IMR-90 (cell line): ENCODE data around the gene TAGAP. TPM values are rescaled to one million over a fixed set of nuclear protein-coding genes. Genes with fewer than 3 reads are reported as not detected.

Experiments used
- ATAC-seq: fragments of 200-7000 bp; cut with Tn5 transposase; 2 replicates; pipeline ENCODE4 v1.9.1; 2020; ENCODE audit warnings: low read depth, mild to moderate bottlenecking, moderate library complexity
- BruUV-seq: library from RNA; stranded (reverse); fragments of 400-500 nt; replicated peaks from 2 replicates; lab custom pipeline; 2021; lab: Mats Ljungman, UMichigan
- CTCF ChIA-PET: fragments of 300-600 bp; formaldehyde crosslinking; extraction: SDS; loops from one replicate; lab custom pipeline; 2021; ENCODE audit warnings: antibody characterized with exemption; lab: Yijun Ruan, JAX
- POLR2A ChIA-PET: fragments of 300-600 bp; sonication (Branson Sonifier 250); formaldehyde crosslinking; loops from one replicate; lab custom pipeline; 2022; ENCODE audit warnings: antibody characterized with exemption; ENCODE audit not compliant: unreplicated experiment; lab: Charles Lee
- DNase-seq: peaks from one replicate; pipeline ENCODE4 v3.0.0; 2013
- H2AFZ ChIP-seq: replicated peaks from 2 replicates; pipeline ENCODE3; 2013; ENCODE audit warnings: low read length, mild to moderate bottlenecking; ENCODE audit not compliant: poor library complexity
- H2AK5ac ChIP-seq: 2 replicates; pipeline ENCODE4 v1.6.1; 2013; ENCODE audit warnings: low read depth, low read length, inconsistent platforms
- H2AK9ac ChIP-seq: replicated peaks from 2 replicates; pipeline ENCODE3; 2013; ENCODE audit warnings: mild to moderate bottlenecking, low read depth, low read length, moderate library complexity; ENCODE audit not compliant: poor library complexity
- H2BK120ac ChIP-seq: 2 replicates; pipeline ENCODE4 v1.6.1; 2013; ENCODE audit warnings: low read depth, low read length, inconsistent platforms
- H2BK15ac ChIP-seq: 3 replicates; pipeline ENCODE4 v1.6.1; 2013; ENCODE audit warnings: low read depth, low read length, inconsistent platforms
- H2BK20ac ChIP-seq: 2 replicates; pipeline ENCODE4 v1.6.1; 2013; ENCODE audit warnings: low read depth, mild to moderate bottlenecking, inconsistent platforms, low read length, moderate library complexity
- H2BK5ac ChIP-seq: 2 replicates; pipeline ENCODE4 v1.6.1; 2013; ENCODE audit warnings: mild to moderate bottlenecking, low read depth, low read length, inconsistent platforms; ENCODE audit not compliant: poor library complexity, severe bottlenecking
- H3K14ac ChIP-seq: replicated peaks from 2 replicates; pipeline ENCODE4 v1.6.1; 2013; ENCODE audit warnings: low read depth, low read length, inconsistent platforms
- H3K18ac ChIP-seq: 2 replicates; pipeline ENCODE4 v1.6.1; 2013; ENCODE audit warnings: low read depth, low read length, control low read depth
- H3K23ac ChIP-seq: 2 replicates; pipeline ENCODE4 v1.6.1; 2013; ENCODE audit warnings: low read depth, low read length, inconsistent platforms
- H3K27ac ChIP-seq: 2 replicates; pipeline ENCODE4 v1.5.1; 2013; ENCODE audit warnings: mild to moderate bottlenecking, control low read depth, low read length; ENCODE audit not compliant: insufficient read depth
- H3K27me3 ChIP-seq: 2 replicates; pipeline ENCODE4 v1.6.1; 2013; ENCODE audit warnings: low read length; ENCODE audit not compliant: control insufficient read depth, insufficient read depth
- H3K36me3 ChIP-seq: 2 replicates; pipeline ENCODE4 v1.6.1; 2013; ENCODE audit warnings: low read length, mixed read lengths; ENCODE audit not compliant: control insufficient read depth, insufficient read depth
- H3K4ac ChIP-seq: 2 replicates; pipeline ENCODE4 v1.6.1; 2013; ENCODE audit warnings: low read depth, low read length, inconsistent platforms
- H3K4me1 ChIP-seq: 2 replicates; pipeline ENCODE4 v1.6.1; 2013; ENCODE audit warnings: low read length, mixed read lengths; ENCODE audit not compliant: control insufficient read depth, insufficient read depth
- H3K4me2 ChIP-seq: 2 replicates; pipeline ENCODE4 v1.6.1; 2013; ENCODE audit warnings: low read depth, mild to moderate bottlenecking, control low read depth, low read length, moderate library complexity
- H3K4me3 ChIP-seq: 2 replicates; pipeline ENCODE4 v1.5.1; 2013; ENCODE audit warnings: low read depth, mild to moderate bottlenecking, control low read depth, low read length, moderate library complexity; ENCODE audit not compliant: insufficient read depth
- H3K56ac ChIP-seq: 2 replicates; pipeline ENCODE4 v1.6.1; 2013; ENCODE audit warnings: low read length, inconsistent platforms; ENCODE audit not compliant: insufficient read depth; ENCODE audit errors: extremely low read depth
- H3K79me1 ChIP-seq, 2 experiments: 2 replicates each; pipeline ENCODE4 v1.6.1; 2013; ENCODE audit warnings: low read length in 2 of 2, inconsistent platforms in 1 of 2, low read depth in 1 of 2
- H3K9ac ChIP-seq: 2 replicates; pipeline ENCODE4 v1.6.1; 2013; ENCODE audit warnings: low read depth, low read length, control low read depth
- H3K9me1 ChIP-seq: 2 replicates; pipeline ENCODE4 v1.6.1; 2013; ENCODE audit warnings: low read length, inconsistent platforms; ENCODE audit not compliant: insufficient read depth
- H3K9me3 ChIP-seq: 2 replicates; pipeline ENCODE4 v1.6.1; 2013; ENCODE audit warnings: low read length; ENCODE audit not compliant: control insufficient read depth, insufficient read depth
- H4K20me1 ChIP-seq: 2 replicates; pipeline ENCODE4 v1.6.1; 2013; ENCODE audit warnings: low read length, inconsistent platforms; ENCODE audit not compliant: insufficient read depth
- H4K5ac ChIP-seq: 2 replicates; pipeline ENCODE4 v1.6.1; 2013; ENCODE audit warnings: mild to moderate bottlenecking, low read depth, low read length, control low read depth
- H4K8ac ChIP-seq, 2 experiments: 2 replicates each; pipeline ENCODE4 v1.6.1; 2013; ENCODE audit warnings: low read depth in 2 of 2, low read length in 2 of 2, control low read depth in 1 of 2, inconsistent platforms in 1 of 2
- H4K91ac ChIP-seq: 2 replicates; pipeline ENCODE4 v1.6.1; 2013; ENCODE audit warnings: low read depth, low read length, inconsistent platforms; ENCODE audit not compliant: insufficient read depth
- BHLHE40 ChIP-seq: fragments of 150-350 bp; IDR thresholded peaks from 2 replicates; pipeline ENCODE4 v1.6.1; 2016; ENCODE audit warnings: mild to moderate bottlenecking, low read depth, low read length
- CHD1 ChIP-seq: IDR thresholded peaks from 2 replicates; pipeline ENCODE4 v1.6.1; 2012; ENCODE audit warnings: low read depth, low read length, improper control_type of control experiment
- FOS ChIP-seq: fragments of 150-350 bp; IDR thresholded peaks from 2 replicates; pipeline ENCODE4 v1.6.1; 2016; ENCODE audit warnings: low read depth, low read length
- POLR2A ChIP-seq: IDR thresholded peaks from 2 replicates; pipeline ENCODE4 v1.6.1; 2012; ENCODE audit warnings: mild to moderate bottlenecking, low read depth, low read length
- RAD21 ChIP-seq: IDR thresholded peaks from 2 replicates; pipeline ENCODE4 v1.6.1; 2012; ENCODE audit warnings: low read length, improper control_type of control experiment
- RCOR1 ChIP-seq: IDR thresholded peaks from 2 replicates; pipeline ENCODE4 v1.6.1; 2012; ENCODE audit warnings: mild to moderate bottlenecking, low read length, improper control_type of control experiment; ENCODE audit not compliant: insufficient replicate concordance
- RFX5 ChIP-seq: IDR thresholded peaks from 2 replicates; pipeline ENCODE4 v1.8.0; 2012; ENCODE audit warnings: low read depth, mild to moderate bottlenecking, low read length, moderate library complexity
- SMC3 ChIP-seq: fragments of 150-350 bp; IDR thresholded peaks from 2 replicates; pipeline ENCODE4 v1.6.1; 2016; ENCODE audit warnings: low read depth, mild to moderate bottlenecking, antibody characterized with exemption, low read length, moderate library complexity
- WGBS, 2 experiments: methylation state at CpG; one replicate each; pipeline versions ENCODE4 v1.1.5 to v1.1.7; 2013; ENCODE audit warnings: missing lambda C conversion rate in 2 of 2; ENCODE audit not compliant: insufficient read length in 1 of 2; ENCODE audit errors: extremely low coverage in 2 of 2; 5-methylcytosine and 5-hydroxymethylcytosine counted together
- dilution Hi-C: fragments of 300-500 bp; cut with HindIII; formaldehyde crosslinking; loops from one replicate; pipeline ENCODE4 v1.14.3; 2018; ENCODE audit warnings: low sequenced_read_pairs; ENCODE audit not compliant: unreplicated experiment
- in situ Hi-C: fragments of 300-500 bp; cut with MboI; formaldehyde crosslinking; loops from 3 replicates; pipeline ENCODE4 v1.14.3; 2019; ENCODE audit warnings: low sequenced_read_pairs, inconsistent platforms, mixed read lengths
- intact Hi-C: fragments of 100-400 bp; cut with micrococcal nuclease; formaldehyde crosslinking; loops from 2 replicates; pipeline ENCODE4 v1.10.0; 2022
- polyA plus RNA-seq, 3 experiments: library from polyadenylated mRNA; depleted of rRNA; stranded (reverse); fragments of >200 nt; gene quantifications; 2 replicates each; pipeline ENCODE4 v1.2.3, GENCODE V29; 2012; ENCODE audit warnings: low replicate concordance in 1 of 3
- total RNA-seq: library from RNA; depleted of rRNA; stranded (reverse); fragments of >200 nt; gene quantifications from 2 replicates; pipeline ENCODE4 v1.2.3, GENCODE V29; 2012
- TF ChIP-seq, protein P1 (sequence below): conservative IDR thresholded peaks from 2 replicates; pipeline ENCODE4 v1.5.1; 2012; ENCODE audit warnings: mild to moderate bottlenecking, low read depth, low read length, improper control_type of control experiment

The TAGAP gene
- total and polyA plus RNA-seq, 2 of the 4 experiments (the other 2 are of a cell fraction) = not detected

DNA sequence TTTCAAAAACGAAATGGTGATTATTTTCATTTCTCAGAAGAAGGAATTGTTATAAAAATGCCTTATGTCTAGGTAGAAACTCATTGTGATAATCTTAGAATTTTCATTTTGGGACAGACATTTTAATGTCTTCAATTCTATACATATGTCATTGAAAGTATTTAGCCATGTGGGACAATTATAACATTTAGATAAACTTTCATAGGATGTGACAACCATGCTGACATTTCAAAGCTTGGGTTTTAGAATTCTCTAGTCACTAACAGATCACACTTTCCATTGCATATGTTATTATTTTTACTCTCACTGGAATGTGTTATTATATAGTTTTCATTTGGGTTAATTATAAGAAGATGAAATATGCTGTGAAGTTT lies 4.9 kb downstream of the TAGAP start:
- H4K5ac ChIP-seq = no peak overlapping the region
- intact Hi-C loops = no loop called here
- H4K20me1 ChIP-seq = no peaks in the 10 kb centered on the region
- no peak overlapping the region for H3K23ac ChIP-seq
- H3K36me3 ChIP-seq = no peaks in the 10 kb centered on the region
- no peak overlapping the region for H2BK5ac ChIP-seq
- H2AFZ ChIP-seq = no peak overlapping the region
- H3K4ac ChIP-seq = no peak overlapping the region
- no peak overlapping the region for H4K91ac ChIP-seq
- no peak overlapping the region for H3K56ac ChIP-seq
- ATAC-seq (no peak), DNase-seq (no peak)
- no peak overlapping the region for H3K14ac ChIP-seq
- H3K27me3 ChIP-seq = peaks cover 45% of the 10 kb centered on the region
- H3K18ac ChIP-seq = no peak overlapping the region
- H2BK15ac ChIP-seq = no peak overlapping the region
- H4K8ac ChIP-seq = no peak overlapping the region
- no TSS peak for BruUV-seq
- no peaks in the 10 kb centered on the region for H3K9me3 ChIP-seq
- no peak for TF ChIP-seq SMC3
- TF ChIP-seq RCOR1 = no peak
- no peak for TF ChIP-seq FOS
- TF ChIP-seq BHLHE40 = no peak
- TF ChIP-seq RFX5 = no peak
- TF ChIP-seq RAD21 = no peak
- TF ChIP-seq CHD1 = no peak
- no peak for TF ChIP-seq POLR2A
- TF ChIP-seq, protein P1, sequence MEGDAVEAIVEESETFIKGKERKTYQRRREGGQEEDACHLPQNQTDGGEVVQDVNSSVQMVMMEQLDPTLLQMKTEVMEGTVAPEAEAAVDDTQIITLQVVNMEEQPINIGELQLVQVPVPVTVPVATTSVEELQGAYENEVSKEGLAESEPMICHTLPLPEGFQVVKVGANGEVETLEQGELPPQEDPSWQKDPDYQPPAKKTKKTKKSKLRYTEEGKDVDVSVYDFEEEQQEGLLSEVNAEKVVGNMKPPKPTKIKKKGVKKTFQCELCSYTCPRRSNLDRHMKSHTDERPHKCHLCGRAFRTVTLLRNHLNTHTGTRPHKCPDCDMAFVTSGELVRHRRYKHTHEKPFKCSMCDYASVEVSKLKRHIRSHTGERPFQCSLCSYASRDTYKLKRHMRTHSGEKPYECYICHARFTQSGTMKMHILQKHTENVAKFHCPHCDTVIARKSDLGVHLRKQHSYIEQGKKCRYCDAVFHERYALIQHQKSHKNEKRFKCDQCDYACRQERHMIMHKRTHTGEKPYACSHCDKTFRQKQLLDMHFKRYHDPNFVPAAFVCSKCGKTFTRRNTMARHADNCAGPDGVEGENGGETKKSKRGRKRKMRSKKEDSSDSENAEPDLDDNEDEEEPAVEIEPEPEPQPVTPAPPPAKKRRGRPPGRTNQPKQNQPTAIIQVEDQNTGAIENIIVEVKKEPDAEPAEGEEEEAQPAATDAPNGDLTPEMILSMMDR = no peak
- no peak overlapping the region for H3K9ac ChIP-seq
- no CpG with 5 or more reads among the region's 1 CpG for WGBS, 2 experiments
- CTCF ChIA-PET = interaction anchor here (0.8 kb wide), 1 partner anchor 68 kb away, joined by 4 read pairs; no protein-coding TSS in a partner anchor
- no peak overlapping the region for H2AK9ac ChIP-seq
- H3K79me1 ChIP-seq = no peaks in the 10 kb centered on the region
- no peak overlapping the region for H2BK120ac ChIP-seq
- dilution Hi-C loops = no loop called here
- H2BK20ac ChIP-seq = no peak overlapping the region
- H3K4me3 ChIP-seq = no peak overlapping the region
- no peaks in the 10 kb centered on the region for H3K9me1 ChIP-seq
- no peaks in the 10 kb centered on the region for H3K4me1 ChIP-seq
- H3K4me2 ChIP-seq = no peak overlapping the region
- no peak overlapping the region for H2AK5ac ChIP-seq
- in situ Hi-C loops = no loop called here
- no peak overlapping the region for H3K27ac ChIP-seq
- POLR2A ChIA-PET = no interaction called here
